ENCODE measurements around the gene FNDC1.
"Not testable (repeated sequence)": the region's sequence is repeated elsewhere in the genome, so short reads cannot be mapped to it uniquely, and the experiment has no call there.

FNDC1 gene

GRCh38 chr6:159259441-159260125 lies 90.4 kb downstream of the FNDC1 start:
- DNase-seq, result no peak

DNA sequence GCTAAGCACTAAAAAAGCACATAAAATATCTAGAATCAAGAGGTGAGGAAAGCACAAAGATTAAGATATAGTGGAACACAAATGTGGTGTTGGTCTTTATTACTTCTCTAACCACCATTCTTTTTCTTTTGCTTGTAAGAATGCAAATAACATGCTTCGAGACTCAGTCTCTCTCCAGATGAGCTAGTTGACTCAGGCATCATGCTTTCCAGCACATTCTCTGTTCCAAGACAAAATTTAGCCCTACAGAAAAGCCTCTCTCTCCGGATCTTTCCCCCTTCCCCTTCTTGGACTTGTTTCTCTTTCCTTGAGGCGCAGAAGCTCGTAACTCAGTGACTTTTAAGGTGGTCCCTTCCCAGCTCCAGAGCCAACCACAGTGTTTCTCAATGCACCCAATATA lies 91.0 kb downstream of the FNDC1 start:
- no peak for DNase-seq

DNA sequence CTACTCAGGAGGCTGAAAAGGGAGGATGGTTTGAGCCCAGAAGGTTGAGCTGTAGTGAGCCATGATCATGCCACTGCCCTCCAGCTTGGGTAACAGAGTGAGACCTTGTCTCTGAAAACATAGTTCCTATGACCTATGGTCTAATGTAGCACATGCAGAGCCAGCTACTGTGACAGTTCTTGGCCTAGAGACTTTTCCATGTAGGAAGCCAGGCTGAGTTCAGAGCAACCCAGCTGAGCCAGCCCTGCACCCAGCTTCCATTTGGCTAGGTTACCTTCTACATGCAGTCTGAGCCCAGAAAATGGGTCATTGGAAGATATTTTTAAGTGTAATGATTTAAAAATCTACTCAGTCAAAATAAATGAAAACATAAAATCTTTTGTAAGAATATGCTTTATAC lies 92.8 kb downstream of the FNDC1 start:
- DNase-seq, result no peak

- no peak for DNase-seq
Observed at GRCh38 chr6:159262586-159262985, 93.4 kb downstream of the FNDC1 start.

GRCh38 chr6:159267165-159267564 lies 98.0 kb downstream of the FNDC1 start:
- DNase-seq, result peak in 1 of 5 experiments; percentile 9

DNA sequence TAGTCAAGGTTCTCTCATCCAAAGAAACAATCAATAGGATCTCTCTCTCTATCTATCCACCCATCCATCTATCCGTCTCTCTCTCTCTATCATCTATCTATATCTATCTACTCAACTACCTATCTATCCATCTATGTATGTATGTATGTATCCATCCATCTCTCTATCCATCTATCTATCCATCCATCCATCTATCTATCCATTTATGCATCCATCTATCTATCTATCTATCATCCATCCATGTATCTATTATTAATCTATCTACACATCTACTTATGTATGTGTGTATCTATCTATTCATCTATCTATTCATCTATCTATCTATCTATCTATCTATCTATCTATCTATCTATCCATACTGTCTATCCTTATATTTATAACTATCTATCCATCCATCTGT lies 99.3 kb downstream of the FNDC1 start:
- DNase-seq, result no peak

DNA sequence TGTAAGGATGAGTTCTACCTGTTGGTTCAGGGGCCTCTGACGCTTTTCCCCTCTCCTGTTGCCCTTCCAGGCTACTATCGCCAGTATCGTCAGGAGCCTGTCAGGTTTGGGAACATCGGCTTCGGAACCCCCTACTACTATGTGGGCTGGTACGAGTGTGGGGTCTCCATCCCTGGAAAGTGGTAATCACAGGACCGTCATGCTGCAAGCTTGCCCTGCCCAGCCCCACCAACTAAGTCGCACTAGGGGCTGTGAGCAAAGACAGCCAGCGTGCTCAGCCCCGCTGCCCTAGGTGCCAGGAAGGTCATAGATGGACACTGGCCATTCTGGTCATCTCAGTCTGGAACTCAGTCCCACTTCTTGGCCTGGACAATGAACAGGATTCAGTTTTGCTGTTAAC lies 102.1 kb downstream of the FNDC1 start:
- DNase-seq, result no peak

- DNase-seq, result no peak
Observed at GRCh38 chr6:159278626-159279025, 109.4 kb downstream of the FNDC1 start.

GRCh38 chr6:159279790-159280277 lies 110.6 kb downstream of the FNDC1 start:
- no peak for DNase-seq

DNA sequence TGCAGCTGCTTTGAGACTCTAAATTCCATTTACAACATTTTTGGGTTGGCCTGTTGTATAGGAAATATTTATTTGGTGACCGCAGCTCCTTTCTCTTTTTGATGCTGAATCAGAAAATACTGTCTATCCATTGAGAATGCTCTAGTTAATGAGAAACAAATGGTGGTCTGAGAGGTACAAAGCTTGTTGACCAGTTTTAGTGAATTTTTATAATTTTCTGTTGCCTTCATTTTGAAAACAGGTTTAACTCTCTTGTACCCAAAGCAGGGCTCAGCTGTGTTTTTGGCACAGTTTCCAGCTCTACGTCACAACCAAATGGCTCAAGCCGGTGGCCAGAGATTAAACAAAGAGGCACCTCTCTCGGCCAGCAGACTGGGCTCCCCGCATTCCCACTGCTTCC lies 113.2 kb downstream of the FNDC1 start:
- no peak for DNase-seq

DNA sequence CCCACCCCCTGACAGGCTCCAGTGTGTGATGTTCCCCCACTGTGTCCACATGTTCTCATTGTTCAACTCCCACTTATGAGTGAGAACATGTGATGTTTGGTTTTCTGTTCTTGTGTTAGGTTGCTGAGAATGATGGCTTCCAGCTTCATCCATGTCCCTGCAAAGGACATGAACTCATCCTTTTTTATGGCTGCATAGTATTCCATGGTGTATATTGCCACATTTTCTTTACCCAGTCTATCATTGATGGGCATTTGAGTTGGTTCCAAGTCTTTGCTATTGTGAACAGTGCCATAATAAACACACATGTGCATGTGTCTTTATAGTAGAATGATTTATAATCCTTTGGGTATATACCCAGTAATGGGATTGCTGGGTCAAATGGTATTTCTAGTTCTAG lies 115.5 kb downstream of the FNDC1 start:
- DNase-seq, result not testable (repeated sequence)

- no peak for DNase-seq
Observed at GRCh38 chr6:159298840-159299239, 129.6 kb downstream of the FNDC1 start.

- no peak for DNase-seq
Observed at GRCh38 chr6:159299566-159299965, 130.4 kb downstream of the FNDC1 start.

DNA sequence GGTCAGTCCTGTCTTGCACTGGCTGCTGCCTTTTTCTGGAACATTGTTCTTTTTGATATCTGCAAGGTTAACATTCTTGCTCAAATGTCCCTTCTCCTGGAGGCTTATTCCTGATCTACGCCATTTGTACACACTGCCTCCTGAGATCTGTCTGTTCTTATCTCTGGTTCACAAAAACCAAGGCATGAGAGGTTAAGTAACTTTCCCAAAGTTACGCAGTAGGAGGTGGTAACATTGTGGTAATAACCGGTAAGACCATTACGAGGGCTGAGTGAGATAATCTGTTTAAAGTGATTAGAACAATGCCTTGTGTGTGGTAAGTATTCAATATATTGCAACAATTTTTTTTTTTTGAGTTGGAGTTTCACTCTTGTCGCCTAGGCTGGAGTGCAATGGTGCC lies 132.1 kb downstream of the FNDC1 start:
- DNase-seq, result no peak

DNA sequence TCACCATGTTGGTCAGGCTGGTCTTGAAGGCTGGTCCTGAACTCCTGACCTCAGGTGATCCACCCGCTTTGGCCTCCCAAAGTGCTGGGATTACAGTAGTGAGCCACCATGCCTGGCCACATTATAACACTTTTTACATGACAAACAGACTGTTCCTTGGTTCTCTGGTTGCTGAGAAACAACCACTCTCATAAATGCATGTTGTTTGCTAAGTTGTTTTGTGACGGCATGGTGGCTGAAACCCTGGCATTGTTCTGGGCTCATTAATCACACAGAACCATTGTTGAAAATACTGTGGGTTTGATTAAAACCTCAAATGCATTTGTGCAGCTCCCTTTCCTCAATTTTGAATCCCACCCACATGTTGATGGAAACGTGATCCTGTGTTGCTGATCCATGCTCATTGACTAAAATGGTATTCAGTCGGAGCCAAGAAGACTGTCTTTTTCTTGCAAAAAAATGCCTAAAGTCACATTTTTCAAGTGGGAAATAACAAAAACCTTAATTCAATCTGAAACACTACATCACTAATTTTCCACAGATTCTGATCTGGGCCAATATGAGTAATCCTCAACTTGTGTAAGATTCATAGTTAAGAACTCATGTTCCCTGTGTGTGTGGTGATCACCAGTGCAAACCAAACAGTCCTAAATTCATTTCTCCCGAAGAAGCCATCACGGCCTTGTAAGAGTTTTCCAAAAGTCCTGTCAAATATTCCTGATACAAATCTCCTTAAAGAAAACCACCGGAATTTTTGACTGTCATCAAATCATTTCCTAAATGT lies 132.8 kb downstream of the FNDC1 start:
- DNase-seq, result no peak

DNA sequence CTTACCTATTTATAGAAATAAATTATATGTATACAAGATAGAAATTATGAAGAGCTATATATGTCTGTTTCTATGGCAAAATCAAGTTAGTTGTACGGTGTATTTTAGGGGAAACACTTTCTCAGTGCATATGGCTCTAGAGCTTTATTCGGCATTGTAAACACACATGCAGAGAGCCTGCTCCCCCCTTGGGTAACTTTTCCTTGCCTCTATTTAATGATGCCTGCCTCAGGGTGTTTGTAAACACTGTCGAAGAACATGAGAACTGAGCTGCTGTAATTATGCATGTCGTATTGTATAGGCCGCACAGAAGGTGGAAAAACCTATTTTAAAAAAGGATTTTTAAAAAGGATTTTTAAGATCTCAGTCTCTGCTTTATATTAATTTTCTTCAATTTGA lies 133.4 kb downstream of the FNDC1 start:
- no peak for DNase-seq

DNA sequence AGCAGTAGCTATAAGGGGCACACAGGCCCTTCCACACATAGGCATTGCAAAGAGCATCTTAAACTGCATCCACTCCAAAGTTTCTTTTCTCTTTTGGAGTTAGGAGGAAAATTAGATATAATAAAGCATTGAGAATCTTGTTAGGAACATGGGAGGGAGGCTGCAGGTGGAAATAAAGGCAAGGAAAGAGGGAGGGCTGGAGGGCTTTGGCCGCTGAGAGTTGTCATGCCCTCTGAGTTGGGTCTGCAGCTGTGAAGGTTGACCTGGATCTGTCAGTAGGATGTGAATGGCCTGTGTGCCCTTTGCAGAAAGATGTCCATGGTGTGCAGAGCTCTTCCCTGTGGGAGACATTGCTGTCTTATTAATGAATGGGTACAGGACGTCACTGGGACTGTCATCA lies 134.0 kb downstream of the FNDC1 start:
- DNase-seq, result no peak

DNA sequence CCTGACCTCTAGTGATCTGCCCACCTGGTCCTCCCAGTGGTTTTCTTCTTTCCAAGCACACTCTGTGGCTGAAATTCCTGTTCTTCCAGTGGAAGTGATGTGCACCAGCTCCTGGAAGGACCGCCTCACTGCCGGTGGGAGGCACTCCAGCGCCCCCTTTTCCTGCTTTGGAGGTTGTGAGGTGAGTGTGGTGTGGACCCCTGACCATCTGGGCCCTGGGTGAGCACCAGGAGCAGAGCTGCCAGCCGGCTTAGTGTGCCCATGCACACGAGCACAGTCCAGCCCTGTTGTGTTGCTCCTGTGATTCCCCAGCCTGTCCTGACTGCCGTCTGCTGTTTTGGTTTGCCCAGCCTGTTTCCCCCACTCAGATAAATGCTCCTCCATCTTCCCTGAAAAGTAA lies 134.6 kb downstream of the FNDC1 start:
- no peak for DNase-seq

DNA sequence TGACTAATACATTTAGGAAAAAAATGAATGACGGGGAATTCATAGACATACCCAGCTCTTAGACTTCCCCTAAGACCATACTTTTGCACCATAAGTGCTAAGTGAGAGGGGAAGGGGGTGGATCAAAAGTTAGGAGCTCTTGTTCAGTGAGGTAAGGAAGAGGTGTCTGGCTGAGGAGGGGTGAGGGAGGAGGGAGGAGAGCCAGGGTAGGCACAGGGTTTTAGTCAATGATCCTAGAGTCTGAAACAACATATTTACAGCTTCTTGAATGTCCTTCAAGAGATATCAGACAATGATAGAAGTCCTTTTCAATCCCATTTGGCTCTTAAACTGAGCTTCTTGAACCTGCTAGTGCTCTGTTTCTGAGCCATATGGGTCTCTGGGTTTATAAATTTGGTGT lies 135.4 kb downstream of the FNDC1 start:
- no peak for DNase-seq

DNA sequence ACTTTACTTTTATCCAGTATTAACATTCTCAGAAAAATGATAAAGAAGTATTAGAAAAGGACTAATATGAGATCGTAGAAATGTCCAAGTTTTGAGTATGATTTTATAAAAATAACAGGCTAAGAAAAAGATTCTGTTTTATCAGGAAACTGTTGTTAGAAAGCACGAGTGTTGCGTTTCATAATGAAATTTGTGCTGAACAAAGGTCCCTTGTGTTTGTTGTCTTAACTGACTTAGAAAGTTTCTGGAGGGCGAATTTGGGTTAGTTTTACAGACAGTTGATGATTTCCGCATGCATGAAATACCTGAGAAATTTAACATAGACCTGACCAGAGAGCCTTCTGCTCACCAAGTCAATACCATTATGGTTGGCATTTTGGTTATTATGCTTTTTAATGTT lies 136.0 kb downstream of the FNDC1 start:
- DNase-seq, result no peak

- DNase-seq, result no peak
Observed at GRCh38 chr6:159305804-159306537, 136.8 kb downstream of the FNDC1 start.

DNA sequence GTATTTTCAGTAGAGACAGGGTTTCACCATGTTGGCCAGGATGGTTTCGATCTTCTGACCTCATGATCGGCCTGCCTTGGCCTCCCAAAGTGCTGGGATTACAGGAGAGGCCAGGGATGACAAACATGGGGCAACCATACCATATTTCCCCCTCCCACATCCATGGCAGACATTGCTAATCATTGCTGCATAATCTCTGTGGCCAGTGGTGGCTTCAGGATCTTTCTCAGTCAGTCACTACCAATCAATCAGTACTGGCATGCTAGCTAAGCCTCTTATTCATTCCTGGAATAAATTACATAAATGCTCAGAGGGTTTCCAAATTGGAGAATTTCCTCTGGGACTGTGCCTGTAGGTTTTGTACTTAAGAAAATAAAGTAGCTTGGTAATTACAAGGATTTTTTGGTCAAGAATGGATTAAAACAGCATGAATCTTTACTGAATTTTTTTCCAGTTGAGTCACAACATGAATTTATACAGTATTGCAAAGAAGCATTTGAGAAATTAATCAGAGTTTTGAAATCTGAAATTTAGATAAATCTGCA lies 138.1 kb downstream of the FNDC1 start:
- DNase-seq, result no peak

- no peak for DNase-seq
Observed at GRCh38 chr6:159308198-159308597, 139.0 kb downstream of the FNDC1 start.
